Measurements from ENCODE around the gene NUBPL.
"Not testable (repeated sequence)": the region's sequence is repeated elsewhere in the genome, so short reads cannot be mapped to it uniquely, and the experiment has no call there.

The NUBPL gene

DNA sequence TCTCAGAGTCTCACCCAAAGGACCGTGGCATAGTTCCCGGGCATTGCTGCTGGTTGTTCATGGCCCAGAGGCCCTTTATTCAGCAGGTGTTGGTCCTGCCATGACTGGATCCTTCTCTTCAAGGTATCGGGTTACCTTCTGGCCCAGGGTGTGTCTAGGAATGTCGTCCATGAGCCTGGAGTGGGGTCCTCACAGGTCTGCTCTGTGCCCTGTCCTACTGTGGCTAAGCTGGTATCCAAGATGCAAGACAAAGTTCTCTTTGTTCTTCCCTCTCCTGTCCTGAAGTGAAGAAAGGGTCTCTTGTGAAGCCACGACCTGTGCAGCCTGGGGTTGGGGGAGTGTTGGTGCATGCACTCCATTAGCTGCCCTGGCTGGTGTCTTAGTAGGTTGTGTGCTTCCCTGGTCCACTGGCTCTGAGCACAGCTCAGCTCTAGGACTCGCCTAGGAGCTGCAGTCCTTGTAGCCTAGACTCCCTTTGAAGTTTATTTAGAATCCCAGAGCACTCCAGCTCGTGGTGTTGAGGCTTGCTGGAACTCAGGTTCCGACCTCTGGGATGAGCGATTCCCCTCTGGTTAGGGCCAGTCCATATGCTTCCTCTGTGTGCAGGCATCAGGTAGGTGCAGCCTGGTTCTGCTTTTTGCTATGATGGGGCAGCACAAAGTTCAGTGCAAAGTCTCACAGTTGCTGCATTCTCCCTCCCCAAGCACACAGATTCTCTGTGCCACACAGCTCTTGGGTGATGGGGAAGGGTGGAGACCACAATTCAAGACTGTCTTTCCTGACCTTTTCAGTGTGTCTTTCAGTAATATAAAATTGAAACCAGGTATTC lies 117.4 kb downstream of the NUBPL start:
- DNase-seq, result no peak

DNA sequence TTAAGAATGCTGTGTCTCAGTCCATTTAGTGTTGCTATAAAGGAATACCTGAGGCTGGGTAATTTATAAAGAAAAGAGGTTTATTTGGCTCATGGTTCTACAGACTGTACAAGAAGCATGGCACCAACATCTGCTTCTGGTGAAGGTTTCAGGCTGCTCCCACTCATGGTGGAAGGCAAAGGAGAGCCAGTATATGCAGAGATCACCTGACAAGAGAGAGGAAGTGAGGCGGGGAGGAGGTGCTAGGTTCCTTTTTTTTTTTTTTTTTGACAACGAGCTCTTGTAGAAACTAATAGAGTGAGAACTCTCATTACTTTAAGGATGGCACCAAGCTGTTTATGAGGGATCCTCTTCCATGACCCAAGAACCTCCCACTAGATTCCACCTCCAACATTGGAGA lies 121.6 kb downstream of the NUBPL start:
- DNase-seq, result no peak

GRCh38 chr14:31687726-31688125 lies 126.5 kb downstream of the NUBPL start:
- no peak for DNase-seq

- no peak for DNase-seq
Measured at GRCh38 chr14:31690056-31690455, 128.9 kb downstream of the NUBPL start.

DNA sequence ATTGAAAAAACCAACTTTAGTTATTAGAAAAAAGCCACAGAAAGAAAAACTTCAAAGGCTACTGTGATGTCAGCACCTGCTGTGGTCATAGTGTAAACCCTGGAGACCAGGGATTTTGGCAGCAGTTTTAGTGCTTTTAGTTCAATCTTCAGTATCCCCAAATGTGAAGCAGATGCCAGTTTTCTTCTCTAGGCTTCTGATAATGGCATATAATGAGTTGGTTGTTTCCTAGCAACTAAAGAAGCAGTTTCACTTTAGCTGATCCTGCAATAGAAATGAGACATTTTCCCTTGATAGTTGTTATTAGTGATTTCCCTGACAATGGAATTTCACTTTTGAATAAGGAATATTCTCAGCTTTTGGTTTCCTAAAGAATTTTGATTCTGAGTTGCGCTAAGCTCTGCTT lies 131.2 kb downstream of the NUBPL start:
- no peak for DNase-seq

DNA sequence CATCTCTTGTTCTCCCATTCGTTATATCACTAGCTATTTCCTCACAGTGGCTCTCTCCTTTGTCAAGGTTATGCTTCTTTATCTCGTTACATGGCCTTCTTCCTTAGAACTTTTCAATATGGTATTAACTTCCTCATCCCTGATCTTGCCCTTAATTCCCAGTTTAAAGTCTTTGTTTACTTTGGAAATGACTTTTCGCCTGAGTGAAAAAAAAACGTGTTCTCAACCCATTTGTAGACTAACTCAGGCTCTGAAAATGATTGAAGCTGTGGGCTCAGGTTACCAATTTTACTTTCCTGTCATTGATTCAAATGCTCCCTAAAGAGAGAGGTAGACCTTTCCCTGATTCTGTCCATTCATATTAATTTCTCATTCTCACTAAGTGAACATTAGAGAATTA lies 135.2 kb downstream of the NUBPL start:
- DNase-seq, result no peak

DNA sequence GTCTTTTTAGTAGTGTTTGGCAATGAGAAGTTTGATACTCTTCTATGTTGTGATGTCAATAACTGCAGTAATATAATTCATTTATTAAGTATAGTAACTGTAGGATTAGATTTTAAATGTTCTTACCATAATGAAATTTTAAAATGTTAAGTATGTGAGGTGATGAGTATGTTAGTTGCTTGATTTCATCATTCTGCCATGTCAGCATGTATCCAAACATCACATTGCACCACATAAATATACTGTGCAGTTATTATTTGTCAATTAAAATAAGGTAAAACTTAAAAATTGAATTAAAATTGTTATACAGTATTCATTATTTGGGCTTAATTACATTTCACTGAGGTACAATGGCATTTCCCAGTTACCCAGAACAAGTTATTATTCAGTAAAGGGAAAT lies 138.6 kb downstream of the NUBPL start:
- DNase-seq, result no peak

GRCh38 chr14:31700282-31701074 lies 139.3 kb downstream of the NUBPL start:
- no peak for DNase-seq

- no peak for DNase-seq
Measured at GRCh38 chr14:31702130-31702529, 140.9 kb downstream of the NUBPL start.

- DNase-seq, result no peak
Measured at GRCh38 chr14:31703056-31703455, 141.9 kb downstream of the NUBPL start.

- no peak for DNase-seq
Measured at GRCh38 chr14:31705731-31706130, 144.5 kb downstream of the NUBPL start.

GRCh38 chr14:31708661-31709060 lies 147.5 kb downstream of the NUBPL start:
- not testable (repeated sequence) for DNase-seq

DNA sequence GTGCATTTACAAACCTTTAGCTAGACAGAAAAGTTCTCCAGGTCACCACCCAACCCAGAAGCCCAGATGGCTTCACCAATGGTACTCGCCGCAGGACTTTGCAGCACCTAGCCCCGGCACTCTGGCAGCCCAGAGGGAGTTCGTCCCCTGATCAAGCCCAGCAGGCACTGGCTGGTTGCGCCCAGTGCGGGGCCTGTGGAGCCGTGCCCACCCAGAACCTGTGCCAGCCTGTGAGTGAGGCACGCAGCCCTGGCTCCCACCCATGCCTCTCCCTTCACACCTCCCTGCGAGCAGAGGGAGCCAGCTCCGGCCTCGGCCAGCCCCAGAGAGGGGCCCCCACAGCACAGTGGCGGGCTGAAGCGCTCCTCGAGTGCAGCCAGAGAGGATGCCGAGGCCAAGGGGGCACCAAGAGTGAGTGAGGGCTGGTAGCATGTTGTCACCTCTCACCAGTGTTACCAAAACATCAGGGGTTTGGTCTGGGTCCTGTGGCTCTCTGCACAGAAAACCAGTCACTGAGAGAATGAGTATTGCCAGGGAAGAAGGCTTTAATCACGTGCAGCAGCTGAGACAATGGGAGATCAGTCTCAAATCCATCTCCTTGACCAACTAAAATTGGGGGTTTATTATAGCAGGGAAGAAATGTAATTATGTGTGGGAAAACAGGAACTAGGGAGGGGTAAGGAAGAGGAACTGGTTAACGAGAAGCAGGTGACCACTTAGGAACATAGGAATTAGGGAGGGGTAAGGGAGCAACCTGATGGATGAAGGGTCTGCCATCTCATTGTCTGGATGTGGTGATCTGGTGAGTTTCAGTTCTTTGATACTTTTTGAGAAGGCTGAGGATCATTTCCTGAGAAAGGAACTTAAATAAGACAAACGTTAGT lies 151.3 kb downstream of the NUBPL start:
- no peak for DNase-seq

- DNase-seq, result no peak
Measured at GRCh38 chr14:31716208-31716607, 155.0 kb downstream of the NUBPL start.

- DNase-seq, result no peak
Measured at GRCh38 chr14:31717294-31718085, 156.3 kb downstream of the NUBPL start.

DNA sequence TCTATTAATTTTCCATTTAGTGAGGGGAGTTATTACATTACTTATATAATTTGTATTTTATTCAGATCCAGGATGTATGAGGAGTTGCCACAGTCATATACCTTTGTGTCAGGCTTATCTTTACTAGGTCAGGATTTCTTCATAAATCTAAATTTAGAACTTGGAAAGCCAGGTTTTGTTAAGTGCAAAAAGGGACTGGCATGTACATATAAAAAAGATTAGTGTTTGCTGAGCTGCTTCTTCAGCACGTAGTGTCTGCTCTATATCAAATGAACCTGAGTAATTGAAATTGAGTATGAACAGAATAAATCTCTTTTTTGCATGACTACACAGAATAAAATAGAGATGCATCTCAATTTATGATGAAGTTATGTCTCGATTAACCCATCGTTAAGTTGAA lies 157.4 kb downstream of the NUBPL start:
- DNase-seq, result no peak

GRCh38 chr14:31718985-31719384 lies 157.8 kb downstream of the NUBPL start:
- no peak for DNase-seq

- DNase-seq, result no peak
Measured at GRCh38 chr14:31726337-31726736, 165.1 kb downstream of the NUBPL start.

- no peak for DNase-seq
Measured at GRCh38 chr14:31727797-31728196, 166.6 kb downstream of the NUBPL start.

DNA sequence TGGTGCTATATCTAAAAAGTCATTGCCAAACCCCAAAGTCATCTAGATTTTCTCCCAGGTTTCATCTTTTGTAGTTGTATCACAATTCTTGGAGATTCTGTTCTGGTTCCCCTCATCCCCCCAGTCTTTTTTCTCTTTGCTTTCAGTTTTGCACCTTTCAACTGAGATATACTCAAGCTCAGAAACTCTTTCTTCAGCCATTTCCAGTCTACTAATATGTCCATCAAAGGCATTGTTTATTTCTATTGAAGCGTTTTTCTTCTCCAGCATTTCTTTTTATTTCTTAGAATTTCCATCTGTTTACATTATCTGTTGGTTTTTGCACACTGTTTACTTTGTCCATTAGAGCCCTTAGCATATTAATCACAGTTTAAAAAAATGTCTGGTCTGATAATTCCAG lies 179.5 kb downstream of the NUBPL start:
- DNase-seq, result no peak

DNA sequence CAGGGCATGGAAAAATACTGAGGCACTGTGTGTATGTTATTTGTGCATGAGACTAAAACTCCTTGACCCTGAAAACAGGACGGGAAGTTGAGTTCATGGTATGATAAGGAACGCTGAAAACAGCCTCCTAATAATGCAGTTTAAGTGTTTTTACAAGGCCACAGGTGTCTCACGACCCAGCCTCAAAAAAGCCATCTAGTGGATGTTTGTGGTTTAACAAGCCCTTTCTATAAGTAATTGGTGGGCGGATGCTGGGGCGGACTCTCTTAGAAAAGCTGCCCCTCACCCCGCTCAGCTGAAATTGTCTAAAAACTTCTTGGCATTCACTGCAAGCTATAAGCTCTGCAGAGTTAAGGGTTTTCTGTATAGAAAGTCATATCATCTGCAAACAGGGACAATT lies 184.5 kb downstream of the NUBPL start:
- DNase-seq, result no peak

- no peak for DNase-seq
Measured at GRCh38 chr14:31746326-31746725, 185.1 kb downstream of the NUBPL start.
